Umbilical cord (tissue), 2 donors: Measurements from ENCODE around the gene CTIF. TPM values are rescaled to one million over a fixed set of nuclear protein-coding genes. Genes with fewer than 3 reads are reported as not detected.
A peak's percentile ranks its signal among the peaks of the same experiment; 100 is the strongest.

Experiments used
- DNase-seq: peaks from one replicate; pipeline ENCODE4 v3.0.0-alpha.2; 2015; ENCODE audit warnings: low spot score
- total RNA-seq: library from RNA; depleted of rRNA; stranded (reverse); fragments of >200 nt; gene quantifications from one replicate; pipeline ENCODE4 v1.2.3, GENCODE V29; 2014; ENCODE audit warnings: low replicate concordance; ENCODE audit not compliant: insufficient read depth

The CTIF gene
- total RNA-seq, 1 donor from 2014 or later = 39.7 TPM

GRCh38 chr18:48897531-48897930 lies 358.7 kb downstream of the CTIF start:
- no peak for DNase-seq

- DNase-seq = no peak
Observed at GRCh38 chr18:48898521-48898920, 359.7 kb downstream of the CTIF start.

- no peak for DNase-seq
Observed at GRCh38 chr18:48899558-48900174, 360.8 kb downstream of the CTIF start.

GRCh38 chr18:48900469-48900868 lies 361.6 kb downstream of the CTIF start:
- no peak for DNase-seq

GRCh38 chr18:48901145-48902022 lies 362.6 kb downstream of the CTIF start:
- DNase-seq = no peak

GRCh38 chr18:48902023-48902855 lies 363.4 kb downstream of the CTIF start:
- DNase-seq = peak; percentile 97

- DNase-seq = no peak
Observed at GRCh38 chr18:48902856-48903601, 364.2 kb downstream of the CTIF start.

GRCh38 chr18:48904091-48904490 lies 365.3 kb downstream of the CTIF start:
- DNase-seq = no peak

- no peak for DNase-seq
Observed at GRCh38 chr18:48904847-48905394, 366.1 kb downstream of the CTIF start.

- DNase-seq = no peak
Observed at GRCh38 chr18:48905513-48905912, 366.7 kb downstream of the CTIF start.

GRCh38 chr18:48908916-48909315 lies 370.1 kb downstream of the CTIF start:
- no peak for DNase-seq

- no peak for DNase-seq
Observed at GRCh38 chr18:48909721-48910120, 370.9 kb downstream of the CTIF start.

GRCh38 chr18:48910972-48911545 lies 372.2 kb downstream of the CTIF start:
- no peak for DNase-seq

Other genes with a start within 250 kb of the CTIF start
- gene ZBTB7C, start 129.6 kb upstream of the CTIF start, total RNA-seq = 1.7 TPM